Neuron (in vitro differentiated cells): ENCODE results near the gene OXCT2.
"Not testable (repeated sequence)": the region's sequence is repeated elsewhere in the genome, so short reads cannot be mapped to it uniquely, and the experiment has no call there.

Source experiments
- H2AFZ ChIP-seq: one replicate; pipeline ENCODE4 v1.6.1; 2013; ENCODE audit warnings: low read depth, mild to moderate bottlenecking, inconsistent platforms, low read length, moderate library complexity
- H3K27me3 ChIP-seq: one replicate; pipeline ENCODE4 v1.6.1; 2013; ENCODE audit warnings: low read length; ENCODE audit not compliant: insufficient read depth
- H3K36me3 ChIP-seq: one replicate; pipeline ENCODE4 v1.6.1; 2013; ENCODE audit warnings: low read length; ENCODE audit not compliant: insufficient read depth
- H3K4me1 ChIP-seq: one replicate; pipeline ENCODE4 v1.6.1; 2013; ENCODE audit warnings: low read length; ENCODE audit not compliant: insufficient read depth
- H3K4me3 ChIP-seq: 2 replicates; pipeline ENCODE4 v1.5.1; 2013; ENCODE audit warnings: mild to moderate bottlenecking, low read length, moderate library complexity
- H3K9me3 ChIP-seq: one replicate; pipeline ENCODE4 v1.6.1; 2013; ENCODE audit warnings: low read length

OXCT2 gene

GRCh38 chr1:39764512-39764911 is 6.6 kb downstream of the OXCT2 start:
- not testable (repeated sequence) for H3K9me3 ChIP-seq, H3K36me3 ChIP-seq, H2AFZ ChIP-seq, H3K4me3 ChIP-seq, H3K27me3 ChIP-seq, H3K4me1 ChIP-seq

GRCh38 chr1:39763619-39764374 is 7.4 kb downstream of the OXCT2 start:
- H2AFZ ChIP-seq, H3K4me3 ChIP-seq, H3K36me3 ChIP-seq, H3K27me3 ChIP-seq, H3K4me1 ChIP-seq, H3K9me3 ChIP-seq: not testable (repeated sequence)

- H3K9me3 ChIP-seq: no peaks in the 10 kb centered on the region
- no peaks in the 10 kb centered on the region for H3K4me1 ChIP-seq
- H3K4me3 ChIP-seq: no peak overlapping the region
These were observed 8.3 kb downstream of the OXCT2 start for GRCh38 chr1:39762550-39763540.

GRCh38 chr1:39761557-39762260 is 9.4 kb downstream of the OXCT2 start:
- Histone ChIP-seq H3K4me1 (no peaks in the 10 kb centered on the region), H3K36me3 (peaks cover 23% of the 10 kb centered on the region), H2AFZ (no peak overlapping the region), H3K27me3 (no peaks in the 10 kb centered on the region), H3K9me3 (no peaks in the 10 kb centered on the region), H3K4me3 (no peak overlapping the region)

More at GRCh38 chr1:39762550-39763540, 8.3 kb downstream of the OXCT2 start:
- no peaks in the 10 kb centered on the region for H3K27me3 ChIP-seq
- no peak overlapping the region for H2AFZ ChIP-seq
- peaks cover 12% of the 10 kb centered on the region for H3K36me3 ChIP-seq

- Histone ChIP-seq H3K36me3 (peaks cover 29% of the 10 kb centered on the region), H3K4me3 (no peak overlapping the region), H3K9me3 (no peaks in the 10 kb centered on the region), H2AFZ (no peak overlapping the region), H3K27me3 (no peaks in the 10 kb centered on the region), H3K4me1 (no peaks in the 10 kb centered on the region)
These were observed 10.1 kb downstream of the OXCT2 start for GRCh38 chr1:39761016-39761415.

- peaks cover 35% of the 10 kb centered on the region for H3K36me3 ChIP-seq
These were observed 10.8 kb downstream of the OXCT2 start for GRCh38 chr1:39760074-39761008.

GRCh38 chr1:39759436-39759726 is 11.8 kb downstream of the OXCT2 start:
- no peaks in the 10 kb centered on the region for H3K9me3 ChIP-seq
- no peak overlapping the region for H2AFZ ChIP-seq
- H3K4me1 ChIP-seq: no peaks in the 10 kb centered on the region
- H3K27me3 ChIP-seq: no peaks in the 10 kb centered on the region
- H3K4me3 ChIP-seq: no peak overlapping the region
- H3K36me3 ChIP-seq: peaks cover 44% of the 10 kb centered on the region

More at GRCh38 chr1:39760074-39761008, 10.8 kb downstream of the OXCT2 start:
- no peaks in the 10 kb centered on the region for H3K27me3 ChIP-seq
- H3K4me1 ChIP-seq: no peaks in the 10 kb centered on the region
- no peaks in the 10 kb centered on the region for H3K9me3 ChIP-seq
- H3K4me3 ChIP-seq: no peak overlapping the region
- no peak overlapping the region for H2AFZ ChIP-seq

GRCh38 chr1:39758556-39759435 is 12.4 kb downstream of the OXCT2 start:
- Histone ChIP-seq H3K4me3 (no peak overlapping the region), H3K36me3 (peaks cover 49% of the 10 kb centered on the region), H3K9me3 (no peaks in the 10 kb centered on the region), H3K4me1 (no peaks in the 10 kb centered on the region), H2AFZ (no peak overlapping the region), H3K27me3 (no peaks in the 10 kb centered on the region)

GRCh38 chr1:39757501-39757900 is 13.6 kb downstream of the OXCT2 start:
- Histone ChIP-seq H3K4me3 (no peak overlapping the region), H2AFZ (no peak overlapping the region), H3K27me3 (no peaks in the 10 kb centered on the region), H3K36me3 (peaks cover 62% of the 10 kb centered on the region), H3K9me3 (no peaks in the 10 kb centered on the region), H3K4me1 (no peaks in the 10 kb centered on the region)

- no peaks in the 10 kb centered on the region for H3K27me3 ChIP-seq
- H3K4me1 ChIP-seq: no peaks in the 10 kb centered on the region
- H3K36me3 ChIP-seq: peaks cover 74% of the 10 kb centered on the region
- H3K4me3 ChIP-seq: no peak overlapping the region
- no peaks in the 10 kb centered on the region for H3K9me3 ChIP-seq
- no peak overlapping the region for H2AFZ ChIP-seq
These were observed 15.0 kb downstream of the OXCT2 start for GRCh38 chr1:39755965-39756659.

GRCh38 chr1:39754906-39755504 is 16.1 kb downstream of the OXCT2 start:
- no peaks in the 10 kb centered on the region for H3K27me3 ChIP-seq
- no peak overlapping the region for H3K4me3 ChIP-seq
- H3K4me1 ChIP-seq: no peaks in the 10 kb centered on the region
- H3K36me3 ChIP-seq: peaks cover 84% of the 10 kb centered on the region
- H2AFZ ChIP-seq: no peak overlapping the region
- no peaks in the 10 kb centered on the region for H3K9me3 ChIP-seq
